Measurements from ENCODE around the gene OR6J1.

DNA sequence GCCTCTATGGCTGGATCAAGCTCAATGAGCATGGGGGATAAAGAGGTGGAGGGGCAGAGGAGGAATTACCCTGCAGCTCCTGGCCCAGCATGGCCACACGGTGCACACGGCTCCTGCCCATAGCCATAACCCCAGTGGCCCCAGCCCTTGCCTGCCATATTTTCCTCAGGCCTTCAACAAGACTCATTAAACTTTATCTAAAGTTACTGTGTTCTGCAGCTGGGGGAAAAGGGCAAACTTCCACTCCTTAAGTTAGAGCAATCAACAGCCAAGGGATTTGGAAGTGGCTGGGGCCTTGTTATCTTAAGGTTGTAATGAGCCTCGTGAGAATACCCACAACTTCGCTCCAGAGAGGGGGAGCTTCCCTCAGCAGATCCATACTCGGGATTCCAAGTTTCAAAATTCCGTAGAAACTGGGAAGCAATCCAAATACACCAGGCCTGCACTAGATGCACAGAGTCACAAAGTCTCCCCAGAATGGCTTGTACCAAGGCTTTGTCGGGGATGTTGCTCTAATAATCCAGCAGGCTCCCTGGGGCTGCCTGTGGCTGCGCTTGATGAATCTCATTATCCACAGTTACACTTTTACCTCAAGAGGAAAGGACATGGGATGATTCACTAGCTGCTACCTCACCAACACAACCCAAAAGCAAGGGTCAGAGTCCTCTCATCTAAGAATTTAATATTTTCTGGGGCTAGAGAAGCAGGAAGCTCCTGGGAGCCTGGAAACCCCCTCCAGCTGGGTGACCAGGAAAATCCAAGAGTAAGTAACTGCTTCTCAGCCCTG lies 13.0 kb upstream of the OR6J1 start:
- TF ChIP-seq SIN3A (IDR thresholded peaks at IDR 0.05; ENCODE audit: borderline replicate concordance, insufficient read depth, low read length) (no peak), POLR2AphosphoS5 (IDR thresholded peaks at IDR 0.05; ENCODE audit: low read depth, low read length) (no peak)
